AG04449 (cell line): Measurements from ENCODE around the gene CCDC144A.
"Not testable (repeated sequence)": the region's sequence is repeated elsewhere in the genome, so short reads cannot be mapped to it uniquely, and the experiment has no call there.

Experiments used
- CTCF ChIA-PET: fragments of 350-600 bp; formaldehyde crosslinking; extraction: SDS; loops from one replicate; lab custom pipeline; 2021; ENCODE audit warnings: antibody characterized with exemption; lab: Yijun Ruan, JAX
- POLR2A ChIA-PET: fragments of 400-600, 350-600 bp; formaldehyde crosslinking; extraction: SDS; loops from one replicate; lab custom pipeline; 2020; ENCODE audit warnings: antibody characterized with exemption, inconsistent platforms; lab: Yijun Ruan, JAX
- DNase-seq: peaks from one replicate; pipeline ENCODE4 v3.0.0-alpha.2; 2010; ENCODE audit warnings: low read depth, low spot score
- H3K4me3 ChIP-seq: 2 replicates; pipeline ENCODE4 v1.5.1; 2011; ENCODE audit warnings: low read depth, mild to moderate bottlenecking, control low read depth, low read length

CCDC144A gene

DNA sequence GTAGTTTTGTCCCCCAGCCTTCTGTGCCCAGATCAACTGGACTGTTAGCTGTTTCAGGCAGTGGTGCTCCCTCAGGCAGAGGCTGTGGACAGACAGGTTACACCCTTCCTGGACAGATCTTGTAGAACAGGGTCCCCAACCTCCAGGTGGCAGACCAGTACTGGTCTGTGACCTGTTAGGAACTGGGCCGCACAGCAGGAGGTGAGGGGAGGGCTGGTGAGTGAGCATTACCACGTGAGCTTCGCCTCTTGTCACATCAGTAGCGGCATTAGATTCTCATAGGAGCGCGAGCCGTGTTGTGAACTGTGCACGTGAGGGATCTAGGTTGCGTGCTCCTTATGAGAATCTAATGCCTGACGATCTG lies 61.9 kb downstream of the CCDC144A start:
- CTCF ChIA-PET, POLR2A ChIA-PET: not testable (repeated sequence)

GRCh38 chr17:16757520-16757919 lies 67.5 kb downstream of the CCDC144A start:
- CTCF ChIA-PET, DNase-seq, POLR2A ChIA-PET, H3K4me3 ChIP-seq: not testable (repeated sequence)

More for the DNA sequence above, 61.9 kb downstream of the CCDC144A start:
- H3K4me3 ChIP-seq, DNase-seq: not testable (repeated sequence)

DNA sequence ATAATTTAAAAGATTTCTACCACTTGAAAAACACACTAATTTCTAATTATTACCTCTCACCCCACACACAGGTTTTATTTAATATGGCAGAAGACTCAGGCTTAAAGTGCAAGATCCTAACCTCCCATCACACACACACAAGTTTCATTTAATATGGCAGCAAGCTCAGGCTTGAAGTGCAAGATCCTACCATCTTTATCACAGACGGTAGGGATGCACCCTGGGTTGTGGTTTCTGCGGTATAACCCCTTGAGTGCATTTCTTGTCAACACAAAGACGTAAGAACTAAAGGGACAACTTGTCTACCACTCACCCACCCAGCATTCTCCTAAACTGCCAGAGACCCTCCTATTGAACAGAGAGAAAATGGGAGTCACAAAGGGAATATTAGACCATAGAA lies 68.1 kb downstream of the CCDC144A start:
- DNase-seq, CTCF ChIA-PET: not testable (repeated sequence)

GRCh38 chr17:16768290-16769175 lies 78.5 kb downstream of the CCDC144A start:
- CTCF ChIA-PET: not testable (repeated sequence)

More for the DNA sequence above, 68.1 kb downstream of the CCDC144A start:
- POLR2A ChIA-PET, H3K4me3 ChIP-seq: not testable (repeated sequence)

DNA sequence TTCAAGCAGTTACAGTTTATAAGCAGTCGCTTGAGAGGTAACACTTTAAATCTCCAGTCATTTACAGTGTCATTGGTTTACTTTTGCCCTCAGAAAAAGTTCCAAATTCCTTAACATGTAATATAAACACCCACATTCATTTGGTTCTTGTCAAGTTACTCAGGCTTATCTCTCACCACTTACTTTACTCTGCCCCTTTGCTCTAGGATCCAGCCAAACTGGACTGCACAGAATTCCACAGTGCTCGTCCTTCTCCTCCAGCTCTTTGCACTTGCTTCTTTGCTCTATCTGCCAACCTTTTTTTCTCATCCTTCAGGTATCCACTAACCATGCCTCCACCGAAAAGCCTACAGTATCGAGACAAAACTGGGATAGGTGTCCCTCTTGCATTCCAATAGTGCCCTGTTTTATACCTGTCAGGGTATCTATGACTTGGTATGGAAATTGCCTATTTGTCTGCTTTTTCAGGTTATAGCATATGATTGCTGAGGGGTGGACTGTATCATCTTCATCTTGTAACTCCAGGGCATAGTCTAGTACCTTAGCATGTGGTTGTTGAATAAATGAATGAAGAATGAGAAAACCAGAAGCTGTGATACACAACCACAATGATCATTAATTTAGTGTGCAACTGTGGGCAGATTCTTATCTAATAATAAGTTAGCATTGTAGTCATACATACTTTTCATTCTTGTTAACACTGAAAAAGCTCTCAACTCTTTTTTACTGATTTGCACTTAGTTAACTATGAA lies 82.5 kb downstream of the CCDC144A start:
- POLR2A ChIA-PET, H3K4me3 ChIP-seq, CTCF ChIA-PET, DNase-seq: not testable (repeated sequence)

More at GRCh38 chr17:16768290-16769175, 78.5 kb downstream of the CCDC144A start:
- POLR2A ChIA-PET, DNase-seq, H3K4me3 ChIP-seq: not testable (repeated sequence)

DNA sequence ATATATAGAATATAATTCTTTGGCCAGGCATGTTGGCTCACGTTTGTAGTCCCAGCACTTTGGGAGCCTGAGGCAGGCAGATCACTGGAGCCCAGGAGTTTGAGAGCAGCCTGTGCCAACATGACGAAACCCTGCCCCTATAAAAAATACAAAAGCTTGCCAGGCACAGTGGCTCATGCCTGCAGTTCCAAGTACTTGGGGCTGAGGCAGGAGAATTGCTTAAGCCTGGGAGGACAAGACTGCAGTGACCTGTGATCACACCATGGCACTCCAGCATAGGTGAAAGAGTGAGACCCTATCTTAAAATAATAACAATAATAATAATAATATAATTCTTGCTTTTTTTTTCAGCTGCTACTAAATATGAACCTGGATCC lies 83.1 kb downstream of the CCDC144A start:
- H3K4me3 ChIP-seq, CTCF ChIA-PET, POLR2A ChIA-PET, DNase-seq: not testable (repeated sequence)

- POLR2A ChIA-PET, DNase-seq, CTCF ChIA-PET, H3K4me3 ChIP-seq: not testable (repeated sequence)
Observed at GRCh38 chr17:16787851-16788250, 97.8 kb downstream of the CCDC144A start.

DNA sequence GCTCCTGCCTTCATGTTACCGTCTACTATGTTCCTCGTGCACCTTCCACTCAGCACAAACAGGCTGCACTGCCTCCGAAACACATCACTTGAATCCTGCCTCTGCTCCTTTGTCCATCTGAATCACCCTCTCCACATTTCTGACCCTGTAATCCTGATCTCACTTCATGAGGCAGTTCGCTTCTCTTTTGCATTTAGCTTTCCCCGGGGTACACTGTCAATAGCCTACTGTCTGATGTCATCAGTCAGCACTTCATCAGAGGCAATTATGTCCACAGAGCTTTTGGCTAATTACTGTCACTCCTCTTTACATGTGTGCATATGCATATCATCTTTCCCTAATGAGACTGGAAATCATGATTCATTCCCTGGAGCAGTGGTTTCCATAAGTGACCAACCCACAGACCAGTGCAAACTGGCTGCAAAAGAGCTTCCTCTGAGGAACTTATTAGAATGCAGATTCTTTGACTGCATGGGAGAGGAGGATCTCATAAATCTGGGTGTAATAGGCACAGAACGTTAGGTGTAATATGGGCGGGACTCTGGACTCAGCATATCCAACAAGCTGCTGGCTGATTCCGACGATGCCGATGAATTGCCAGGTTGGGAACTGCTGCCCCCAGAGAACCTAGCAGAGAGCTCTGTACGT lies 99.0 kb downstream of the CCDC144A start:
- POLR2A ChIA-PET, DNase-seq, CTCF ChIA-PET, H3K4me3 ChIP-seq: not testable (repeated sequence)

DNA sequence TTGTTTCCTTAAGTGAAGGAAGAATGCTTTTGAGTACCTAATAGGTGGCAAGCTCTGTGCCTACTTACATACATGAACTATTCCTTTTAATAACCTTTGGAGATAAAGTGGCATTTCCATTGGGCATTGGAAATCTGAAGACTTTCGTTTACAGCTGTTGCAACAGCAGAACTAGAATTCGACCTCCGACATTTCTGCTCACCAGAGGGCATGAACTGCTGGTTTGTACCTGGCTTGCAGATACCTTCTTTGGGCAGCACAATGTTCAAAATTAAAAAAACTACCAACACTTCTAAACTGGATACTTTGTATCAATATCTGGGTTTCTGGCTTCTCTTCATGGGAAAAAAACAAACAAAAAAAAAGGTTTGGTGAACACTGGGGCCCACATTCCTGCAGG lies 99.6 kb downstream of the CCDC144A start:
- CTCF ChIA-PET, H3K4me3 ChIP-seq, POLR2A ChIA-PET, DNase-seq: not testable (repeated sequence)

- POLR2A ChIA-PET, H3K4me3 ChIP-seq, DNase-seq, CTCF ChIA-PET: not testable (repeated sequence)
Observed at GRCh38 chr17:16790313-16790871, 100.4 kb downstream of the CCDC144A start.

- H3K4me3 ChIP-seq, DNase-seq, CTCF ChIA-PET, POLR2A ChIA-PET: not testable (repeated sequence)
Observed at GRCh38 chr17:16794215-16794614, 104.2 kb downstream of the CCDC144A start.

- CTCF ChIA-PET, POLR2A ChIA-PET, DNase-seq: not testable (repeated sequence)
Observed at GRCh38 chr17:16795894-16796293, 105.9 kb downstream of the CCDC144A start.

GRCh38 chr17:16804851-16805250 lies 114.8 kb downstream of the CCDC144A start:
- POLR2A ChIA-PET, H3K4me3 ChIP-seq, DNase-seq, CTCF ChIA-PET: not testable (repeated sequence)

More at GRCh38 chr17:16795894-16796293, 105.9 kb downstream of the CCDC144A start:
- not testable (repeated sequence) for H3K4me3 ChIP-seq

DNA sequence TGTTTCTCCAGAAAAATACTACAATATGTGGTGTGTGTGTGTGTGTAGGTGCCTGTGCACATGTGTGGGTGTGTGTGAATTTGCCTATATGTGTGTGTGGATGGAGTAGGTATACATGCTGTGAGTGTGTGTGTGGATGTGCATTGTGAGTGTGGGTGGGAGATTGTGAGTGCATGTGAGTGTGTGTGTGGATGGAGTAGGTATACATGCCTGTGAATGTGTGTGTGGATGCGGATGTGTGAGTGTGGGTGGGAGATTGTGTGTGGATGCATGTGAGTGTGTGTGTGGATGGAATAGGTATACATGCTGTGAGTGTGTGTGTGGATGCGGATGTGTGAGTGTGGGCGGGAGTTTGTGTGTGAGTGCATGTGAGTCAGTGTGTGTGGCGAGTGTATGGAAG lies 116.6 kb downstream of the CCDC144A start:
- H3K4me3 ChIP-seq, POLR2A ChIA-PET, CTCF ChIA-PET, DNase-seq: not testable (repeated sequence)

- DNase-seq, CTCF ChIA-PET, POLR2A ChIA-PET, H3K4me3 ChIP-seq: not testable (repeated sequence)
Observed at GRCh38 chr17:16807620-16808019, 117.6 kb downstream of the CCDC144A start.

GRCh38 chr17:16810236-16810635 lies 120.2 kb downstream of the CCDC144A start:
- H3K4me3 ChIP-seq, CTCF ChIA-PET, POLR2A ChIA-PET, DNase-seq: not testable (repeated sequence)
